AG08396 (cell line): ENCODE data around the gene PLSCR5.

ENCODE experiments used
- DNase-seq: peaks from one replicate; pipeline ENCODE4 v3.0.0; 2012; ENCODE audit warnings: low spot score, mixed read lengths

PLSCR5 gene

GRCh38 chr3:146605106-146605505 is at the start of gene PLSCR5:
Gene PLSCR5 (minus strand): TSS chr3:146605346. CDS start chr3:146605212, 134 bp downstream.
- no peak for DNase-seq

GRCh38 chr3:146653978-146654377 is 48.8 kb upstream of the PLSCR5 start:
- DNase-seq = no peak

GRCh38 chr3:146650691-146651442 is 45.7 kb upstream of the PLSCR5 start:
- DNase-seq = no peak

- no peak for DNase-seq
These were observed 41.1 kb upstream of the PLSCR5 start for GRCh38 chr3:146646261-146646660.

- DNase-seq = peak; percentile 6
These were observed 36.1 kb upstream of the PLSCR5 start for GRCh38 chr3:146640955-146641867.

- DNase-seq = no peak
These were observed 35.2 kb upstream of the PLSCR5 start for GRCh38 chr3:146640361-146640760.

GRCh38 chr3:146638718-146639117 is 33.6 kb upstream of the PLSCR5 start:
- DNase-seq = no peak

- DNase-seq = no peak
These were observed 32.7 kb upstream of the PLSCR5 start for GRCh38 chr3:146637871-146638270.

GRCh38 chr3:146636881-146637280 is 31.7 kb upstream of the PLSCR5 start:
- DNase-seq = no peak

GRCh38 chr3:146634346-146634745 is 29.2 kb upstream of the PLSCR5 start:
- no peak for DNase-seq

GRCh38 chr3:146628671-146629070 is 23.5 kb upstream of the PLSCR5 start:
- no peak for DNase-seq

GRCh38 chr3:146626403-146627122 is 21.4 kb upstream of the PLSCR5 start:
- DNase-seq = no peak

- DNase-seq = peak; percentile 3
These were observed 20.1 kb upstream of the PLSCR5 start for GRCh38 chr3:146625186-146625775.

GRCh38 chr3:146621723-146622122 is 16.6 kb upstream of the PLSCR5 start:
- no peak for DNase-seq

- no peak for DNase-seq
These were observed 6.9 kb upstream of the PLSCR5 start for GRCh38 chr3:146612015-146612414.

GRCh38 chr3:146611096-146611495 is 6.0 kb upstream of the PLSCR5 start:
- DNase-seq = no peak

- DNase-seq = no peak
These were observed 6.6 kb downstream of the PLSCR5 start for GRCh38 chr3:146598535-146598934.

- no peak for DNase-seq
These were observed 10.2 kb downstream of the PLSCR5 start for GRCh38 chr3:146594843-146595482.

GRCh38 chr3:146593776-146594175 is 11.4 kb downstream of the PLSCR5 start:
- DNase-seq = no peak

GRCh38 chr3:146590521-146590920 is 14.6 kb downstream of the PLSCR5 start:
- no peak for DNase-seq

GRCh38 chr3:146589899-146590508 is 15.1 kb downstream of the PLSCR5 start:
- peak; percentile 18 for DNase-seq
